IMR-90 (cell line): Measurements from ENCODE around the gene ZNF200.

Experiments used
- CEBPB ChIP-seq: IDR thresholded peaks from 2 replicates; pipeline ENCODE4 v1.6.1; 2012; ENCODE audit warnings: low read depth, low read length, improper control_type of control experiment
- ELK1 ChIP-seq: fragments of 150-350 bp; IDR thresholded peaks from 2 replicates; pipeline ENCODE4 v1.6.1; 2016; ENCODE audit warnings: low read depth, mild to moderate bottlenecking, low read length, moderate library complexity, borderline replicate concordance
- FOS ChIP-seq: fragments of 150-350 bp; IDR thresholded peaks from 2 replicates; pipeline ENCODE4 v1.6.1; 2016; ENCODE audit warnings: low read depth, low read length
- MAFK ChIP-seq: IDR thresholded peaks from 2 replicates; pipeline ENCODE4 v1.6.1; 2012; ENCODE audit warnings: low read depth, low read length, improper control_type of control experiment
- MAZ ChIP-seq: IDR thresholded peaks from 2 replicates; pipeline ENCODE4 v1.6.1; 2012; ENCODE audit warnings: low read depth, mild to moderate bottlenecking, low read length, improper control_type of control experiment, moderate library complexity, borderline replicate concordance
- MXI1 ChIP-seq: IDR thresholded peaks from 2 replicates; pipeline ENCODE4 v1.6.1; 2012; ENCODE audit warnings: low read depth, mild to moderate bottlenecking, low read length, moderate library complexity, borderline replicate concordance
- POLR2A ChIP-seq: IDR thresholded peaks from 2 replicates; pipeline ENCODE4 v1.6.1; 2012; ENCODE audit warnings: mild to moderate bottlenecking, low read depth, low read length
- RAD21 ChIP-seq: IDR thresholded peaks from 2 replicates; pipeline ENCODE4 v1.6.1; 2012; ENCODE audit warnings: low read length, improper control_type of control experiment
- RCOR1 ChIP-seq: IDR thresholded peaks from 2 replicates; pipeline ENCODE4 v1.6.1; 2012; ENCODE audit warnings: mild to moderate bottlenecking, low read length, improper control_type of control experiment; ENCODE audit not compliant: insufficient replicate concordance
- RFX5 ChIP-seq: IDR thresholded peaks from 2 replicates; pipeline ENCODE4 v1.8.0; 2012; ENCODE audit warnings: low read depth, mild to moderate bottlenecking, low read length, moderate library complexity
- SMC3 ChIP-seq: fragments of 150-350 bp; IDR thresholded peaks from 2 replicates; pipeline ENCODE4 v1.6.1; 2016; ENCODE audit warnings: low read depth, mild to moderate bottlenecking, antibody characterized with exemption, low read length, moderate library complexity
- TF ChIP-seq, protein P1 (sequence below): conservative IDR thresholded peaks from 2 replicates; pipeline ENCODE4 v1.5.1; 2012; ENCODE audit warnings: mild to moderate bottlenecking, low read depth, low read length, improper control_type of control experiment
- TF ChIP-seq, protein P2 (sequence below): fragments of 150-350 bp; IDR thresholded peaks from 2 replicates; pipeline ENCODE4 v1.6.1; 2017; ENCODE audit warnings: mild to moderate bottlenecking, antibody characterized with exemption, low read length, low read depth

DNA sequence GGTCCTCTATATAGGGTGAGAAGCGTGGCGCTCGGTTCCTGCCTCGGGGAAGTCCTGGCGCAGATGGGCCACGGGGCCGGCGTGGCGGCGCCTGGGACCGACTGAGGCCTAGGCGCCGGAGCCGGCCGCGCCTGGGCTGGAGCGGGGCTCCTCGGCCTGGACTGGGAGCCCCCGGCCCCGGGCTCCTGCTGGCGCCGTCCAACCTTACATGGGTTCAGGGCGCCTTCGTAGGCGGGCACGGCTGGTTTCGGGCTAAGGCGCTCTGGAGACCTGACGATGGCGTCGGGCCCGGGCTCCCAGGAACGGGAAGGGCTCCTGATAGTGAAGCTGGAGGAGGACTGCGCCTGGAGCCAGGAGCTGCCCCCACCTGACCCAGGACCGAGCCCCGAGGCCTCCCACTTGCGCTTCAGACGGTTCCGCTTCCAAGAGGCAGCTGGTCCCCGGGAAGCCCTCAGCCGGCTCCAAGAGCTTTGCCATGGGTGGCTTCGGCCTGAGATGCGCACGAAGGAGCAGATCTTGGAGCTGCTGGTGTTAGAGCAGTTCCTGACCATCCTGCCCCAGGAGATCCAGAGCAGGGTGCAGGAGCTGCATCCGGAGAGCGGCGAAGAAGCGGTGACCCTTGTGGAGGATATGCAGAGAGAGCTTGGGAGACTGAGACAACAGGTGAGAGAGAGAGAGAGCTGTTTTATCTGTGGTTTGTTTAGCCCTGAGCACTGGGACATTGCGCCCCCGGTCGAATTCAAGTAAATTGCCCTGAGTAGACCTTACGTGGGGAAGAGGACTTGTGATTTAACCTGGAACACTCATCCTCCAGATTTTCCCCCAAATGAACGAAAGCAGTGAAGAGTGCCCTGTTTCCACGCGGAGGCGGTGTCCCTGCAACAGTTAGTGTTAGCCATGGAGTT, 48.8 kb upstream of the ZNF200 start:
- TF ChIP-seq SMC3 (no peak), RFX5 (no peak), POLR2A (no peak; the same call in 1 of the 2 replicates), MXI1 (no peak), MAFK (no peak), RCOR1 (no peak), RAD21 (no peak), MAZ (no peak), FOS (no peak), ELK1 (no peak), CEBPB (no peak)
- TF ChIP-seq, protein P1, sequence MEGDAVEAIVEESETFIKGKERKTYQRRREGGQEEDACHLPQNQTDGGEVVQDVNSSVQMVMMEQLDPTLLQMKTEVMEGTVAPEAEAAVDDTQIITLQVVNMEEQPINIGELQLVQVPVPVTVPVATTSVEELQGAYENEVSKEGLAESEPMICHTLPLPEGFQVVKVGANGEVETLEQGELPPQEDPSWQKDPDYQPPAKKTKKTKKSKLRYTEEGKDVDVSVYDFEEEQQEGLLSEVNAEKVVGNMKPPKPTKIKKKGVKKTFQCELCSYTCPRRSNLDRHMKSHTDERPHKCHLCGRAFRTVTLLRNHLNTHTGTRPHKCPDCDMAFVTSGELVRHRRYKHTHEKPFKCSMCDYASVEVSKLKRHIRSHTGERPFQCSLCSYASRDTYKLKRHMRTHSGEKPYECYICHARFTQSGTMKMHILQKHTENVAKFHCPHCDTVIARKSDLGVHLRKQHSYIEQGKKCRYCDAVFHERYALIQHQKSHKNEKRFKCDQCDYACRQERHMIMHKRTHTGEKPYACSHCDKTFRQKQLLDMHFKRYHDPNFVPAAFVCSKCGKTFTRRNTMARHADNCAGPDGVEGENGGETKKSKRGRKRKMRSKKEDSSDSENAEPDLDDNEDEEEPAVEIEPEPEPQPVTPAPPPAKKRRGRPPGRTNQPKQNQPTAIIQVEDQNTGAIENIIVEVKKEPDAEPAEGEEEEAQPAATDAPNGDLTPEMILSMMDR: no peak
- TF ChIP-seq, protein P2, sequence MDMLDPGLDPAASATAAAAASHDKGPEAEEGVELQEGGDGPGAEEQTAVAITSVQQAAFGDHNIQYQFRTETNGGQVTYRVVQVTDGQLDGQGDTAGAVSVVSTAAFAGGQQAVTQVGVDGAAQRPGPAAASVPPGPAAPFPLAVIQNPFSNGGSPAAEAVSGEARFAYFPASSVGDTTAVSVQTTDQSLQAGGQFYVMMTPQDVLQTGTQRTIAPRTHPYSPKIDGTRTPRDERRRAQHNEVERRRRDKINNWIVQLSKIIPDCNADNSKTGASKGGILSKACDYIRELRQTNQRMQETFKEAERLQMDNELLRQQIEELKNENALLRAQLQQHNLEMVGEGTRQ: no peak
